ENCODE results near the gene NOTUM. TPM values are rescaled to one million over a fixed set of nuclear protein-coding genes. Genes with fewer than 3 reads are reported as not detected.

Gene NOTUM
- total and polyA plus RNA-seq, 9 of the 15 experiments (the other 6 are each of a cell fraction or from before 2014, with no cell fraction given) = 0.03 to 14.0 (median 4.1) TPM

DNA sequence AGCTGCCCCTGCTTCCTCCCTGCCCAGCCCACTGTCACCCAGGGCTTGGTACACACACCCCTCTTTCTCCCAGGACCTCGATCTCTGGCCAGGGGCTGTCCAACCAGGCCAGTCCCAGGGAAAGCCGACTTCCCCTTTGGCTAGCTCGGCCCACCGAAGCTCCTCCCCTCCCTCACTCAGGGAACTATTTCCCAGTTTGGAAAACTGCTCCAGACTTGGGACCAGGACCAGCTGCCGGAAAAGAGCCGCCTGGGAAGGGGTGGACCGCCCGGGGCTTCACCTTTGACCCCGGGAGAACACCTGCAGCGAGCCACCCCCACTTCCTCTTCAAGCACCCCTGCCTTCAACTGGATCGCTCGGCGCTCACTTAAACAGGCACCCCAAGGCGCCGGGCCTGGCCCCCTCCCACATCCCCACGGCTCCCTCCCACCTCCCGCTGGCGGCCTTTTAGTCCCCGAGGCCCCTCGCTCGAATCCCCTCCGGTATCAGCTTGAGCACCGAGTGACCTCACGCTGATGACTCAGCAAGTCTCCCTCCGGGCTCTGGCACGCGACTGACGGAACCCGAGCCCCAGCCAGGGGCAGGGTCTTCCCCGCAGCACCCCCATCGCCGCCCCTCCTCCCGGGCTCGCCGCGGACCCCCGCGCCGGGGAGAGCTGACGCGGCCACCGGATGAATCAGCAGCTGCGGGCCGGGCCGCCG is 34.4 kb downstream of the NOTUM start (continued):
- TF ChIP-seq NRF1 (conservative IDR thresholded peaks at IDR 0.05 in 1 of 2, IDR thresholded peaks at IDR 0.05 in 1 of 2) (peak; percentile 20 to 21; a peak in 1 of 4 replicates), MNT (conservative IDR thresholded peaks at IDR 0.05) (peak; percentile 57 to 80), ZNF311 (CRISPR knock-in tag; IDR thresholded peaks at IDR 0.05) (no peak), DDX20 (tag; IDR thresholded peaks at IDR 0.05; ENCODE audit: low read depth) (no peak), PTTG1 (tag; IDR thresholded peaks at IDR 0.05; ENCODE audit: low read depth) (no peak), ZNF316 (IDR thresholded peaks at IDR 0.05) (peak; percentile 99), CHD1 (IDR thresholded peaks at IDR 0.05; ENCODE audit: low read length) (peak; percentile 14), PTRF (tag; IDR thresholded peaks at IDR 0.05) (no peak), TRIM24 (IDR thresholded peaks at IDR 0.05) (peak in 1 of 2 experiments; percentile 20; a peak in 1 of 4 replicates), KDM1A (IDR thresholded peaks at IDR 0.05) (peak in 1 of 2 experiments; percentile 35; a peak in 1 of 4 replicates), ZKSCAN3 (CRISPR knock-in tag; IDR thresholded peaks at IDR 0.05) (no peak), MTA3 (IDR thresholded peaks at IDR 0.05; ENCODE audit: borderline replicate concordance) (0 out of 2 replicates have a peak, but pooled peaks have one; percentile 48)
- TF ChIP-seq, protein P1, sequence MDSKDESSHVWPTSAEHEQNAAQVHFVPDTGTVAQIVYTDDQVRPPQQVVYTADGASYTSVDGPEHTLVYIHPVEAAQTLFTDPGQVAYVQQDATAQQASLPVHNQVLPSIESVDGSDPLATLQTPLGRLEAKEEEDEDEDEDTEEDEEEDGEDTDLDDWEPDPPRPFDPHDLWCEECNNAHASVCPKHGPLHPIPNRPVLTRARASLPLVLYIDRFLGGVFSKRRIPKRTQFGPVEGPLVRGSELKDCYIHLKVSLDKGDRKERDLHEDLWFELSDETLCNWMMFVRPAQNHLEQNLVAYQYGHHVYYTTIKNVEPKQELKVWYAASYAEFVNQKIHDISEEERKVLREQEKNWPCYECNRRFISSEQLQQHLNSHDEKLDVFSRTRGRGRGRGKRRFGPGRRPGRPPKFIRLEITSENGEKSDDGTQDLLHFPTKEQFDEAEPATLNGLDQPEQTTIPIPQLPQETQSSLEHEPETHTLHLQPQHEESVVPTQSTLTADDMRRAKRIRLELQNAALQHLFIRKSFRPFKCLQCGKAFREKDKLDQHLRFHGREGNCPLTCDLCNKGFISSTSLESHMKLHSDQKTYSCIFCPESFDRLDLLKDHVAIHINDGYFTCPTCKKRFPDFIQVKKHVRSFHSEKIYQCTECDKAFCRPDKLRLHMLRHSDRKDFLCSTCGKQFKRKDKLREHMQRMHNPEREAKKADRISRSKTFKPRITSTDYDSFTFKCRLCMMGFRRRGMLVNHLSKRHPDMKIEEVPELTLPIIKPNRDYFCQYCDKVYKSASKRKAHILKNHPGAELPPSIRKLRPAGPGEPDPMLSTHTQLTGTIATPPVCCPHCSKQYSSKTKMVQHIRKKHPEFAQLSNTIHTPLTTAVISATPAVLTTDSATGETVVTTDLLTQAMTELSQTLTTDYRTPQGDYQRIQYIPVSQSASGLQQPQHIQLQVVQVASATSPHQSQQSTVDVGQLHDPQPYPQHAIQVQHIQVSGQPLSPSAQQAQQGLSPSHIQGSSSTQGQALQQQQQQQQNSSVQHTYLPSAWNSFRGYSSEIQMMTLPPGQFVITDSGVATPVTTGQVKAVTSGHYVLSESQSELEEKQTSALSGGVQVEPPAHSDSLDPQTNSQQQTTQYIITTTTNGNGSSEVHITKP (IDR thresholded peaks at IDR 0.05; ENCODE audit: partially characterized antibody) = peak; percentile 35
- TF ChIP-seq, protein P2, sequence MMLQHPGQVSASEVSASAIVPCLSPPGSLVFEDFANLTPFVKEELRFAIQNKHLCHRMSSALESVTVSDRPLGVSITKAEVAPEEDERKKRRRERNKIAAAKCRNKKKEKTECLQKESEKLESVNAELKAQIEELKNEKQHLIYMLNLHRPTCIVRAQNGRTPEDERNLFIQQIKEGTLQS (IDR thresholded peaks at IDR 0.05) = peak; percentile 96
- TF ChIP-seq, protein P2 (CRISPR knock-in tag; conservative IDR thresholded peaks at IDR 0.05) = peak; percentile 47; the same call in 1 of the 2 replicates
- TF ChIP-seq, protein P3, sequence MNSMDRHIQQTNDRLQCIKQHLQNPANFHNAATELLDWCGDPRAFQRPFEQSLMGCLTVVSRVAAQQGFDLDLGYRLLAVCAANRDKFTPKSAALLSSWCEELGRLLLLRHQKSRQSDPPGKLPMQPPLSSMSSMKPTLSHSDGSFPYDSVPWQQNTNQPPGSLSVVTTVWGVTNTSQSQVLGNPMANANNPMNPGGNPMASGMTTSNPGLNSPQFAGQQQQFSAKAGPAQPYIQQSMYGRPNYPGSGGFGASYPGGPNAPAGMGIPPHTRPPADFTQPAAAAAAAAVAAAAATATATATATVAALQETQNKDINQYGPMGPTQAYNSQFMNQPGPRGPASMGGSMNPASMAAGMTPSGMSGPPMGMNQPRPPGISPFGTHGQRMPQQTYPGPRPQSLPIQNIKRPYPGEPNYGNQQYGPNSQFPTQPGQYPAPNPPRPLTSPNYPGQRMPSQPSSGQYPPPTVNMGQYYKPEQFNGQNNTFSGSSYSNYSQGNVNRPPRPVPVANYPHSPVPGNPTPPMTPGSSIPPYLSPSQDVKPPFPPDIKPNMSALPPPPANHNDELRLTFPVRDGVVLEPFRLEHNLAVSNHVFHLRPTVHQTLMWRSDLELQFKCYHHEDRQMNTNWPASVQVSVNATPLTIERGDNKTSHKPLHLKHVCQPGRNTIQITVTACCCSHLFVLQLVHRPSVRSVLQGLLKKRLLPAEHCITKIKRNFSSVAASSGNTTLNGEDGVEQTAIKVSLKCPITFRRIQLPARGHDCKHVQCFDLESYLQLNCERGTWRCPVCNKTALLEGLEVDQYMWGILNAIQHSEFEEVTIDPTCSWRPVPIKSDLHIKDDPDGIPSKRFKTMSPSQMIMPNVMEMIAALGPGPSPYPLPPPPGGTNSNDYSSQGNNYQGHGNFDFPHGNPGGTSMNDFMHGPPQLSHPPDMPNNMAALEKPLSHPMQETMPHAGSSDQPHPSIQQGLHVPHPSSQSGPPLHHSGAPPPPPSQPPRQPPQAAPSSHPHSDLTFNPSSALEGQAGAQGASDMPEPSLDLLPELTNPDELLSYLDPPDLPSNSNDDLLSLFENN (IDR thresholded peaks at IDR 0.05; ENCODE audit: low read depth in 2 of 2, low read length in 2 of 2) = no peak
